NK-92 (cell line): ENCODE results near the gene THSD4.
"Not testable (repeated sequence)": the region's sequence is repeated elsewhere in the genome, so short reads cannot be mapped to it uniquely, and the experiment has no call there.

Experiments used
- DNase-seq: peaks from one replicate; lab custom pipeline; 2025; ENCODE audit not compliant: unreplicated experiment; lab: John Stamatoyannopoulos, UW

The THSD4 gene

GRCh38 chr15:71252044-71252739 lies 136.9 kb downstream of the THSD4 start:
- no peak for DNase-seq

- DNase-seq, result no peak
Measured at GRCh38 chr15:71252740-71253047, 137.4 kb downstream of the THSD4 start.

DNA sequence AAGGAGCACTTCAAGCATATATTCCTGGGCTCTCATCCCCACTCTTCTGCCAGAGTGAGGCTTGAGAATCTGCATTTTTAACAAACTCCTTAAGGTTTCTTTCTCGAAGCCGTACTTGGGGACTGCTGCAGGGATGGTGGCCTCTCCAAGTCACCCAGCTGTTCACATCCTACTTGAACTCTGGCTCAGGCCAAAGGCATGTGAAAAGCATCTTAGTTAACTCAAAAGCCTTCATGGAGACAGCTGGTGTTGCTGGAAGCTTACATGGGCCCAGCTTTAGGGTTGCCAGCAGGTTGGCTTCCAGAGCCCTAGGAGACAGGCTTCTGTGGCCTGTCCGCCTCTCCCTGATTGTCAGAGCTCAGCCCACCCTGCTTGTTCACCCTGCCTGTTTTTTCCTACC lies 139.2 kb downstream of the THSD4 start:
- DNase-seq, result no peak

DNA sequence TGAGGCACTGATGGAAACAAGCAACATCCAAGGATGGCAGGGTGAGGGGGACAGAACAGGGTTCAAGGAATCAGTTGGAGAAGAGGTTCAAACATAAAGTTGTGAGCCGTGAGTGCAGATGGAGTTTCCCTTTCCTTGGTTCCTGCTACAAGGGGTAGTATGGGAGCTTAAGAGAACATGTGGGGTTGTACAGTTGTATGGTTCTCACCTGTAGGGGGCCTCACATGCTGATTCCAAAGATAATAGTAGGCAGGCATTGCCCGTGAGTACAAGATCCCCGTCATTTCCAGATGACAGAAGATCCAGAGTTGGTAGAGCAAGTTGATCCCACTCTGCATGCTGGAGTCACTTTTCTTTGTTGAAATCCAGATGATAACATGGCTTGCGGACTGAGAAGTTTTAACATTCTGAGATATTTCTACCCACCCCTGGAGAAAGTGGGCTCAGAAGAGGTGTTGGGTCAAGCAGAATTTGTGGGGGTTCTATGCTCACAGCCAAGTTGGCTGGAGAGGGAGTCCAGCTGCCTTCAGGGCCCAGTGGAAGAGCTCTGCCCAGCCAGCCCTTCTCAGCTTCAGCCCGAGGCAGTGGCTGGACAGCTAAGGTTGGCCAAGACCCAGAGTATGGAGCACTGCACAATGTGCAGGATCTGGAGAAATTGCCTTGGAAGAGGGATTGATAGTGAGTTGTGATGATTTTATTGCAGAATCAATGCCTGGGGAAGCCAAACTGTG lies 141.8 kb downstream of the THSD4 start:
- no peak for DNase-seq

GRCh38 chr15:71259866-71260265 lies 144.6 kb downstream of the THSD4 start:
- no peak for DNase-seq

DNA sequence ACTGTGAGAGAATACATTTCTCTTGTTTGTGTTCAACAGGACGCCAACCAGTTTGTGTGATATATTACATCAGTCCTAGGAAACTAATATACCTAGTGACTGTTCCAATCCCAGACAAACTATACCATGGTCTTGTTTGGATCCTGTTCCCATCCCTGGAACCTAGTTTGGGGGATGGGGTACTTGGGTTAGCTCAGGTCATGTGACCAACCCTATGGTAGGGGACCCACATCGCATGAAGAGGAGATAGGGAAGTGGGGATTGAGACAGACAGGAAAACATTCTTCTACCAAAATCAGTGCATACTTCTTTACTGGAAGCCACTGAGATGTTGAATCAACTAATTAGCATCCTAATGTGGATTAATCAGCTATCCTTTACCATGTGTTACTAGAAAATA lies 146.1 kb downstream of the THSD4 start:
- no peak for DNase-seq

GRCh38 chr15:71261909-71262308 lies 146.6 kb downstream of the THSD4 start:
- DNase-seq, result no peak

DNA sequence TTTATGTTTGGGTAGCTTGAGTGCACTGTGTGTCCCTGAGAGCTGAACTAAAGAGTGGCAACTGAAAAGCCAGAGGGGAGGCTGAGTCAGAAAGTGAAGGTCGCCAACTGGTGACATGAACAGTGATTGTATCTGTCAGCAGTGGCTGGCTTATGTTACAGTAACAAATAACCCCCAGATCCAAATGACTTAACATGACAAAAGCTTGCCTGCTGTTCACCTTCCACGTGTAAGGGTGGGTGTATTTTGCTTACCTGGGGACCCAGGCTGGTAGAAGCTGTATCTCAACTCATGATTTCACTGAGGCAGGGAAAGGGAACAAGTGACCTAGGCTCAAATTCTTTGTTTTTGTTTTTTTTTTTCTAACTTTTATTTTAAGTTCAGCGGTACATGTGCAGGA lies 147.3 kb downstream of the THSD4 start:
- no peak for DNase-seq

- not testable (repeated sequence) for DNase-seq
Measured at GRCh38 chr15:71265606-71266005, 150.3 kb downstream of the THSD4 start.

GRCh38 chr15:71271327-71271726 lies 156.1 kb downstream of the THSD4 start:
- DNase-seq, result no peak

GRCh38 chr15:71272932-71273331 lies 157.7 kb downstream of the THSD4 start:
- DNase-seq, result no peak

DNA sequence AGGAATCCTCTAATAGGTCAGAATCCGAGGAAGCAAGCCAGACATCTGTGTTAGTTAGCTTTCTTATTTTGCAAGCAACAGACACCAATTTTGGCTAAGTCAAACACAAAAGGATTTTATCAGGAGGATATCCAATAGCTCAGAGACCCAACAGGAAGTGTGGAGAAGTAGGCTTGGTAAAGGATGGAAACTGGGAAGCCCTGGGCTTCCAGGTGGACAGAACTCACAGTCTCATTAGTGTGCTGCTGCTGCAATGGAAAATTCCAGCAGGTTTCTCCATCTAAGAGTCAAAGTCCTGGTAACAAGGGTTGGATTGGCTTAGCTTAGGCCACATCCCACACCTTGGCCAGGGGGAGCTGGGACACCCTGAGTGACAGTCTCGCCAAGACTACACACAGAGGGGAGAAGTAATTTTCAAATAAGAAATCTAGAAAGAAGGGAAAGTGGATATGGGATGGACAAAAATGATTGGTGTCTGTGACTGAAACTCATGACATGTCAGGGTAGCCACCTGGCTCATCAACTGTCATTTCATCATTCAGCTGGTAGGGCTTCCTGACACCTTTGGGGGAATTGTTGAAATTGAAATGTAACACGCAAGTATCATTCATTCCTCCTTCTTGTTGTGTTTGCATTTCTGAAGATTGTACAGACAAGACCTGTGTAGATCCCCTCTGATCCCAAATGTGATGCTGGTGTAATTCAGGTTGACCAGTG lies 158.6 kb downstream of the THSD4 start:
- no peak for DNase-seq

DNA sequence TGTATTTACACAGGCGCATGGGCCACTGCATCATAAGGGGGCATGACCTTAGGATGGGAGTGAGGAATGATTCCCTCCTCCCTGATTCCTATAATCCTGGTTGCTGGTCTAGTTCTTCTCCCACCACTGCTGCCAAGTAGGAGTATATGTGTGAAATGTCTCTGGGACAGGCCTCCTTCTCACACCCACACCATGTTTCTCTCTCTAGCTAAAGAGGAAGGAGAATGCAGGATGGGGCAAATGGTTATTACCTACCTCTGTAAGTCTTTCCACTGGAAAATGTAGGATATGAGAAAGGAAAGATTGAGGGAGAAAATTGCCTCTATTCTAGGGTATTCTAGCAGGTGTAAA lies 159.2 kb downstream of the THSD4 start:
- no peak for DNase-seq

- DNase-seq, result no peak
Measured at GRCh38 chr15:71275098-71275497, 159.8 kb downstream of the THSD4 start.

DNA sequence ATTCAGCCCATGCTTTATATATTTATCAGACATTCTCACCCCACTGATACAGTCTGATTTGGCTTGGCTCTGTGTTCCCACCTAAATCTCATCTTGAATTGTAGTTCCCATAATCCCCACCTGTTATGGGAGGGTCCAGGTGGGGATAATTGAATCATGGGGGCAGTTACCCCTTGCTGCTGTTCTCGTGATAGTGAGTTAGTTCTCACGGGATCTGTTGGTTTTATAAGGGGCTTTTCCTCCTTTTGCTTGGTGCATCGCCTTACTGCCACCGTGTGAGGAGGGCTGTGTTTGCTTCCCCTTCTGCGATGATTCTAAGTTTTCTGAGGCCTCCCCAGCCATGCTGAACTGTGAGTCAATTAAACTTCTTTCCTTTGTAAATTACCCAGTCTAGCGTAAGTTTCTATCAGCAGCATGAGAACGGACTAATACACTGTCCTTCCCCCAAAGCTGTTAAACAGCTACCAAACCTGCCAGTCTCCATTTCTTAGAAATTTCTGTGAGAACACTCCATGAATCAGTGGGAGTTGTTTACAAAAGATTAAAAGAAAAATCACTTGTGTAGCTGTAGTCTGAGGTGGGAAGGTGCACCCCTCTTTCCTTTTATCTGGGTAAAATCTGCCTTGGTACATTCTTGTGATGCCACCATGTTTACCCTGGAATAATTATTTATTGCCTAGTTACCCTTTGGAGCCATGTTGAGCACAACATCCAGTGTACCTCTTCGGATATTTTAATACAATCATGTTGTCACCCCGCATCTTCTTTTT lies 160.5 kb downstream of the THSD4 start:
- DNase-seq, result no peak

DNA sequence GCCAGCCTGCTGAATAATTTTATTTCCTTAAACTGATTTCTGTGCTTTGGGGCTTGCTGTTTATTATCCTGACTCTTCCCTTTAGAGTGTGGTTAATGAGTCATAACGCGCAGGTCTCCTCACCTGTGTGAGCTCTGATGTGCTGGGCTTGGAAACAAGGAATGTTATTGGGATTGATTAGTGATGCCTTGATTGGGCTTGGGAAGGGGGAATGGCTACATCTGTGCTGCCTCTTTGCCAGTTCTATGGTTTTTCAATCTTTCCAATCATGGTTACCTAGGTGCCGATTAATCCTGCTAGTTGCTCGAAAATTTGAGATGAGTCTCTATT lies 161.0 kb downstream of the THSD4 start:
- no peak for DNase-seq

GRCh38 chr15:71278989-71279756 lies 163.9 kb downstream of the THSD4 start:
- DNase-seq, result no peak

GRCh38 chr15:71279757-71280141 lies 164.5 kb downstream of the THSD4 start:
- no peak for DNase-seq

DNA sequence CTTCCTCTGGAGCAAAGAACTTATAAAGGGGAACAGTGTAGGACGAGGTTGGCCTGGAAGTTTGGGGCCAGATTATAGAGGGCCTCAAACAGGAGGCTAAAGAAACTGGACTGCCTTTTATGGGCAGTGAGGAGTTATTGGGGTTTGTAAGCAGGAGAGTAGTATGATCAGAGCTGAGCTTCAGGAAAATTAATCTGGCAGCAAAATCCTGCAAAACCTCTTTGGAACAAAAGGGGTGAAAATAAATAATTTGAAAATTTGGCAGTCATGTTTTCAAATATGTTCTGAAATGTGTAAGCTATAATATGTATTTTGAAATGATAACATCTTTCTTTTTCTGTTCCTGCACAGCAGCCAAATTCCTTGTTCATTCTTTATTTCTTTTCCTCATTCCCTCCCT lies 164.9 kb downstream of the THSD4 start:
- no peak for DNase-seq

- DNase-seq, result no peak
Measured at GRCh38 chr15:71281256-71281655, 166.0 kb downstream of the THSD4 start.

DNA sequence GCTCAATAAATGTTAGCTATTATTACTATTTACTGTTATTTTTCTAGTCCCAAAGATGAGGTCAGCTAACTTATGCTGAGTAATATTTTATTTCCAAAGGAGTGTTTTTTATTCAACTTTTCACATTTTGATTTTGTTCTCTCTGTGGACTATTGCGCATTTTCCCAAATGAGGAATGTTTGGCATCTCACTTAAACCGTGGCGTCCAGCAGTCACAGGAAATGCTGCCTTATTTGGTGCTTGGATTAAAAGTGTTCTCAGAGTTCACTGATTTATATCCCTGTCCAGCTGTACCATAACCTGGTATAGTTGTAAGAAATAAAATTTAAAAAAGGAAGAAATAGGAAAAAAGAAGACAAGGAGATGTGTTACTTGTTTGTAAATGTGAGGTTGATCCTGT lies 166.8 kb downstream of the THSD4 start:
- no peak for DNase-seq
